Gastroesophageal sphincter (tissue), 4 donors: ENCODE results near the gene SEL1L. TPM values are rescaled to one million over a fixed set of nuclear protein-coding genes. Genes with fewer than 3 reads are reported as not detected.

Experiments used
- ATAC-seq: fragments of 150-250 bp; one replicate; pipeline ENCODE4 v1.9.1; 2016; ENCODE audit warnings: mild to moderate bottlenecking, moderate library complexity
- H3K27ac ChIP-seq, 4 donors: fragments of 200-600 bp; sonication (generic) in 3 of 4; 1 replicate in 3 of 4; 2 replicates in 1 of 4; pipeline ENCODE4 v1.5.1; 2016 to 2019
- H3K27me3 ChIP-seq: fragments of 200-600 bp; sonication (generic); one replicate; pipeline ENCODE4 v1.5.1; 2019
- H3K36me3 ChIP-seq, 2 donors: fragments of 200-600 bp; sonication (generic); one replicate each; pipeline ENCODE4 v1.5.1; 2019; ENCODE audit warnings: control low read depth in 1 of 2
- H3K4me1 ChIP-seq, 3 donors: fragments of 200-600 bp; sonication (generic); 1 replicate in 2 of 3; 2 replicates in 1 of 3; pipeline ENCODE4 v1.5.1; 2016 to 2019; ENCODE audit warnings: control low read depth in 2 of 3
- H3K4me3 ChIP-seq, 2 donors: fragments of 200-600 bp; sonication (generic); one replicate each; pipeline ENCODE4 v1.5.1; 2019; ENCODE audit warnings: mild to moderate bottlenecking in 1 of 2, moderate library complexity in 1 of 2
- H3K9me3 ChIP-seq, 3 donors: fragments of 200-600 bp; sonication (generic); one replicate each; pipeline ENCODE4 v1.5.1; 2017 to 2019; ENCODE audit warnings: control low read depth in 2 of 3
- EP300 ChIP-seq: sonication (generic); formaldehyde crosslinking; IDR thresholded peaks from one replicate; pipeline ENCODE4 v1.6.1; 2017; ENCODE audit warnings: antibody characterized with exemption, mild to moderate bottlenecking
- POLR2A ChIP-seq, 2 donors: fragments of 450-650 bp; IDR thresholded peaks; one replicate each; pipeline ENCODE4 v1.6.1; 2017; ENCODE audit warnings: antibody characterized with exemption in 2 of 2, mild to moderate bottlenecking in 2 of 2, moderate library complexity in 1 of 2
- POLR2AphosphoS5 ChIP-seq: sonication (generic); formaldehyde crosslinking; IDR thresholded peaks from one replicate; pipeline ENCODE4 v1.6.1; 2017; ENCODE audit warnings: antibody characterized with exemption
- WGBS, 2 donors: methylation state at CpG; one replicate each; pipeline ENCODE4 v1.1.5; 2018; ENCODE audit warnings: low coverage in 1 of 2; 5-methylcytosine and 5-hydroxymethylcytosine counted together
- total RNA-seq, 4 donors: library from RNA; depleted of rRNA; stranded (reverse); fragments of >200 nt; gene quantifications; one replicate each; pipeline ENCODE4 v1.1.0, GENCODE V29; 2016
- TF ChIP-seq, protein P1 (sequence below), 4 experiments: fragments of 200-600 bp in 2 of 4; fragments of 450-650 bp in 2 of 4; sonication (generic) in 1 of 4; IDR thresholded peaks; one replicate each; pipeline ENCODE4 v1.5.1; 2017 to 2019; ENCODE audit warnings: antibody characterized with exemption in 4 of 4, mild to moderate bottlenecking in 2 of 4, moderate library complexity in 2 of 4

The SEL1L gene
- total RNA-seq, 4 donors from 2014 or later, result 53.7 to 82.8 (median 71.6) TPM

- WGBS, 2 donors, result 75 to 80% methylated on average over 1 of the region's 1 CpG
- Histone ChIP-seq H3K4me1 (no peaks in the 10 kb centered on the region), H3K36me3 (peaks cover 3 to 100% of the 10 kb centered on the region in 2 donors), H3K4me3 (no peak overlapping the region), H3K27ac (no peak overlapping the region), H3K9me3 (no peaks in the 10 kb centered on the region), H3K27me3 (no peaks in the 10 kb centered on the region)
- TF ChIP-seq, protein P1, sequence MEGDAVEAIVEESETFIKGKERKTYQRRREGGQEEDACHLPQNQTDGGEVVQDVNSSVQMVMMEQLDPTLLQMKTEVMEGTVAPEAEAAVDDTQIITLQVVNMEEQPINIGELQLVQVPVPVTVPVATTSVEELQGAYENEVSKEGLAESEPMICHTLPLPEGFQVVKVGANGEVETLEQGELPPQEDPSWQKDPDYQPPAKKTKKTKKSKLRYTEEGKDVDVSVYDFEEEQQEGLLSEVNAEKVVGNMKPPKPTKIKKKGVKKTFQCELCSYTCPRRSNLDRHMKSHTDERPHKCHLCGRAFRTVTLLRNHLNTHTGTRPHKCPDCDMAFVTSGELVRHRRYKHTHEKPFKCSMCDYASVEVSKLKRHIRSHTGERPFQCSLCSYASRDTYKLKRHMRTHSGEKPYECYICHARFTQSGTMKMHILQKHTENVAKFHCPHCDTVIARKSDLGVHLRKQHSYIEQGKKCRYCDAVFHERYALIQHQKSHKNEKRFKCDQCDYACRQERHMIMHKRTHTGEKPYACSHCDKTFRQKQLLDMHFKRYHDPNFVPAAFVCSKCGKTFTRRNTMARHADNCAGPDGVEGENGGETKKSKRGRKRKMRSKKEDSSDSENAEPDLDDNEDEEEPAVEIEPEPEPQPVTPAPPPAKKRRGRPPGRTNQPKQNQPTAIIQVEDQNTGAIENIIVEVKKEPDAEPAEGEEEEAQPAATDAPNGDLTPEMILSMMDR (IDR thresholded peaks at IDR 0.05), result no peak
- no peak for TF ChIP-seq POLR2A (IDR thresholded peaks at IDR 0.05)
- TF ChIP-seq POLR2AphosphoS5, result no peak
- no peak for TF ChIP-seq EP300
- ATAC-seq, result no peak
Measured at GRCh38 chr14:81485781-81486180, 47.9 kb downstream of the SEL1L start.

GRCh38 chr14:81485372-81485771 is 48.3 kb downstream of the SEL1L start:
- H3K27me3 ChIP-seq, result no peaks in the 10 kb centered on the region
- 89 to 100% methylated on average over 1 to 7 of the region's 7 CpGs for WGBS, 2 donors
- H3K27ac ChIP-seq, result no peak overlapping the region
- no peaks in the 10 kb centered on the region for H3K9me3 ChIP-seq
- TF ChIP-seq POLR2A (IDR thresholded peaks at IDR 0.05), result no peak
- TF ChIP-seq, protein P1 (IDR thresholded peaks at IDR 0.05), result no peak
- no peak for TF ChIP-seq POLR2AphosphoS5
- TF ChIP-seq EP300, result no peak
- H3K36me3 ChIP-seq, result peaks cover 3 to 100% of the 10 kb centered on the region in 2 donors
- no peaks in the 10 kb centered on the region for H3K4me1 ChIP-seq
- no peak for ATAC-seq
- H3K4me3 ChIP-seq, result no peak overlapping the region

GRCh38 chr14:81484120-81484519 is 49.5 kb downstream of the SEL1L start:
- no peak overlapping the region for H3K27ac ChIP-seq
- H3K4me1 ChIP-seq, result no peaks in the 10 kb centered on the region
- H3K27me3 ChIP-seq, result no peaks in the 10 kb centered on the region
- no peaks in the 10 kb centered on the region for H3K9me3 ChIP-seq
- no peak overlapping the region for H3K4me3 ChIP-seq
- TF ChIP-seq POLR2A (IDR thresholded peaks at IDR 0.05) (no peak), EP300 (no peak), POLR2AphosphoS5 (no peak)
- TF ChIP-seq, protein P1 (IDR thresholded peaks at IDR 0.05), result no peak
- 73 to 79% methylated on average over 4 of the region's 4 CpGs for WGBS, 2 donors
- H3K36me3 ChIP-seq, result peaks cover 3 to 100% of the 10 kb centered on the region in 2 donors
- ATAC-seq, result no peak

GRCh38 chr14:81480741-81481140 is 52.9 kb downstream of the SEL1L start:
- no peak for ATAC-seq

DNA sequence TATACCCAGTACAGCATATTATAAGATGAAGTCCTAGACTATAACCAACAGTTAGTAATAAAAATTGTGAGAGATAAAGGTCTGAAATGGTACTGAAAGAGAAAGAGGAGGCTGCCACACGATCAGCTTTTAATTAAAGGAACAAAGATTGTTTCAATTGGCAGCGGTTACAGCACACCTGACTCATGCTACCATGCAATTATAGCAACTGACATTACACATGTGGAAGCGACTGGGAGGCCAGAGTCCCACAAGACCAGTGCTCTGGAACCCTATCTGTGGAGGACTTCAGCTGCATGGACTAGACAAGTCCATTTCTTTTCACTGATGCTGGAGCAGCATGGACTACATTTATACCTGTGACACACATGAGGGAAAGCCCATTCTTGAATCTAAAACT is 55.2 kb downstream of the SEL1L start:
- ATAC-seq, result no peak
- WGBS, 2 donors, result 75% methylated on average over 2 to 3 of the region's 3 CpGs

More at GRCh38 chr14:81480741-81481140, 52.9 kb downstream of the SEL1L start:
- Histone ChIP-seq H3K27me3 (no peaks in the 10 kb centered on the region), H3K9me3 (no peaks in the 10 kb centered on the region), H3K4me1 (no peaks in the 10 kb centered on the region), H3K36me3 (peaks cover 8 to 100% of the 10 kb centered on the region in 2 donors), H3K4me3 (no peak overlapping the region), H3K27ac (no peak overlapping the region)
- 78% methylated on average over 3 of the region's 5 CpGs; no CpG with 5 or more reads in 1 of the 2 donors for WGBS, 2 donors
- TF ChIP-seq EP300 (no peak), POLR2A (IDR thresholded peaks at IDR 0.05) (no peak), POLR2AphosphoS5 (no peak)
- TF ChIP-seq, protein P1 (IDR thresholded peaks at IDR 0.05), result no peak

More for the DNA sequence above, 55.2 kb downstream of the SEL1L start:
- TF ChIP-seq POLR2AphosphoS5 (no peak), POLR2A (IDR thresholded peaks at IDR 0.05) (no peak), EP300 (no peak)
- TF ChIP-seq, protein P1 (IDR thresholded peaks at IDR 0.05), result no peak
- Histone ChIP-seq H3K9me3 (no peaks in the 10 kb centered on the region), H3K27ac (no peak overlapping the region), H3K36me3 (peaks cover 8 to 83% of the 10 kb centered on the region in 2 donors), H3K27me3 (no peaks in the 10 kb centered on the region), H3K4me1 (no peaks in the 10 kb centered on the region), H3K4me3 (no peak overlapping the region)
